Measurements from ENCODE around the gene NOLC1.

Gene NOLC1

GRCh38 chr10:102191956-102192355, 39.8 kb downstream of the NOLC1 start:
- TF ChIP-seq EGR1 (IDR thresholded peaks at IDR 0.05), result no peak
- TF ChIP-seq TEAD4 (IDR thresholded peaks at IDR 0.05), result no peak
- TF ChIP-seq YY1 (IDR thresholded peaks at IDR 0.05; ENCODE audit: low read depth), result no peak
- no peak for TF ChIP-seq TAF1 (IDR thresholded peaks at IDR 0.05; ENCODE audit: low read depth)
- TF ChIP-seq REST (IDR thresholded peaks at IDR 0.05; ENCODE audit: low read depth), result no peak
- TF ChIP-seq NFIC (IDR thresholded peaks at IDR 0.05), result no peak
- no peak for TF ChIP-seq CREB1 (IDR thresholded peaks at IDR 0.05; ENCODE audit: low read depth)
- no peak for TF ChIP-seq USF1 (IDR thresholded peaks at IDR 0.05)
- TF ChIP-seq MAX (IDR thresholded peaks at IDR 0.05), result no peak
- no peak for TF ChIP-seq TCF12 (IDR thresholded peaks at IDR 0.05; ENCODE audit: low read depth)
- TF ChIP-seq ZBTB7A (IDR thresholded peaks at IDR 0.05; ENCODE audit: low read depth), result no peak
- TF ChIP-seq RAD21 (IDR thresholded peaks at IDR 0.05; ENCODE audit: low read depth), result no peak
- no peak for TF ChIP-seq CEBPB (IDR thresholded peaks at IDR 0.05)
- no peak for TF ChIP-seq EP300 (IDR thresholded peaks at IDR 0.05; ENCODE audit: borderline replicate concordance)
- no peak for TF ChIP-seq FOXM1 (IDR thresholded peaks at IDR 0.05; ENCODE audit: borderline replicate concordance, low read depth)

GRCh38 chr10:102195296-102195870, 43.2 kb downstream of the NOLC1 start:
- TF ChIP-seq EP300 (IDR thresholded peaks at IDR 0.05; ENCODE audit: borderline replicate concordance), result no peak
- no peak for TF ChIP-seq TEAD4 (IDR thresholded peaks at IDR 0.05)
- TF ChIP-seq ZBTB7A (IDR thresholded peaks at IDR 0.05; ENCODE audit: low read depth), result no peak
- no peak for TF ChIP-seq EGR1 (IDR thresholded peaks at IDR 0.05)
- no peak for TF ChIP-seq REST (IDR thresholded peaks at IDR 0.05; ENCODE audit: low read depth)
- TF ChIP-seq FOXM1 (IDR thresholded peaks at IDR 0.05; ENCODE audit: borderline replicate concordance, low read depth), result no peak
- no peak for TF ChIP-seq CREB1 (IDR thresholded peaks at IDR 0.05; ENCODE audit: low read depth)
- TF ChIP-seq TAF1 (IDR thresholded peaks at IDR 0.05; ENCODE audit: low read depth), result no peak

GRCh38 chr10:102196893-102197292, 44.7 kb downstream of the NOLC1 start:
- TF ChIP-seq YY1 (IDR thresholded peaks at IDR 0.05; ENCODE audit: low read depth) (no peak), NFIC (IDR thresholded peaks at IDR 0.05) (no peak), FOXM1 (IDR thresholded peaks at IDR 0.05; ENCODE audit: borderline replicate concordance, low read depth) (no peak), REST (IDR thresholded peaks at IDR 0.05; ENCODE audit: low read depth) (no peak), RAD21 (IDR thresholded peaks at IDR 0.05; ENCODE audit: low read depth) (no peak), USF1 (IDR thresholded peaks at IDR 0.05) (no peak), CEBPB (IDR thresholded peaks at IDR 0.05) (no peak), EP300 (IDR thresholded peaks at IDR 0.05; ENCODE audit: borderline replicate concordance) (no peak), CREB1 (IDR thresholded peaks at IDR 0.05; ENCODE audit: low read depth) (no peak), ZBTB7A (IDR thresholded peaks at IDR 0.05; ENCODE audit: low read depth) (no peak)

GRCh38 chr10:102198027-102198426, 45.8 kb downstream of the NOLC1 start:
- no peak for TF ChIP-seq RAD21 (IDR thresholded peaks at IDR 0.05; ENCODE audit: low read depth)
- no peak for TF ChIP-seq TCF12 (IDR thresholded peaks at IDR 0.05; ENCODE audit: low read depth)
- TF ChIP-seq YY1 (IDR thresholded peaks at IDR 0.05; ENCODE audit: low read depth), result no peak
- TF ChIP-seq CREB1 (IDR thresholded peaks at IDR 0.05; ENCODE audit: low read depth), result no peak
- no peak for TF ChIP-seq ZBTB7A (IDR thresholded peaks at IDR 0.05; ENCODE audit: low read depth)
- TF ChIP-seq USF1 (IDR thresholded peaks at IDR 0.05), result no peak
- no peak for TF ChIP-seq FOXM1 (IDR thresholded peaks at IDR 0.05; ENCODE audit: borderline replicate concordance, low read depth)
- TF ChIP-seq EP300 (IDR thresholded peaks at IDR 0.05; ENCODE audit: borderline replicate concordance), result no peak
- TF ChIP-seq TEAD4 (IDR thresholded peaks at IDR 0.05), result no peak
- TF ChIP-seq CEBPB (IDR thresholded peaks at IDR 0.05), result no peak

Data from Ishikawa (cell line).